Hepatocyte (in vitro differentiated cells): ENCODE results near the gene EEIG2. TPM values are rescaled to one million over a fixed set of nuclear protein-coding genes. Genes with fewer than 3 reads are reported as not detected.

ENCODE experiments used
- DNase-seq: peaks from one replicate; pipeline ENCODE4 v3.0.0-alpha.2; 2016; ENCODE audit warnings: low spot score
- H2AFZ ChIP-seq: fragments of 200-600 bp; sonication (generic); 2 replicates; pipeline ENCODE4 v1.6.0; 2016; ENCODE audit warnings: antibody characterized with exemption, mild to moderate bottlenecking
- H3K27ac ChIP-seq: fragments of 200-600 bp; sonication (generic); 2 replicates; pipeline ENCODE4 v1.5.1; 2016; ENCODE audit warnings: mild to moderate bottlenecking
- H3K27me3 ChIP-seq: fragments of 200-600 bp; sonication (generic); 2 replicates; pipeline ENCODE4 v1.6.1; 2016
- H3K36me3 ChIP-seq: fragments of 200-600 bp; sonication (generic); replicated peaks from 2 replicates; pipeline ENCODE4 v1.5.1; 2016; ENCODE audit warnings: low read depth; ENCODE audit not compliant: insufficient read depth
- H3K4me1 ChIP-seq: fragments of 200-600 bp; sonication (generic); 2 replicates; pipeline ENCODE4 v1.5.1; 2016; ENCODE audit warnings: mild to moderate bottlenecking, moderate library complexity; ENCODE audit not compliant: insufficient read depth
- H3K4me2 ChIP-seq: fragments of 200-600 bp; sonication (generic); 2 replicates; pipeline ENCODE4 v1.6.0; 2016
- H3K4me3 ChIP-seq: fragments of 200-600 bp; sonication (generic); 2 replicates; pipeline ENCODE4 v1.5.1; 2016; ENCODE audit warnings: mild to moderate bottlenecking
- H3K79me2 ChIP-seq: fragments of 200-600 bp; sonication (generic); 2 replicates; pipeline ENCODE4 v1.6.0; 2017; ENCODE audit warnings: mild to moderate bottlenecking
- H3K9me2 ChIP-seq: fragments of 200-600 bp; sonication (generic); replicated peaks from 2 replicates; pipeline ENCODE4 v1.6.0; 2017; ENCODE audit warnings: mild to moderate bottlenecking; ENCODE audit not compliant: insufficient read depth
- H3K9me3 ChIP-seq: fragments of 200-600 bp; sonication (generic); 2 replicates; pipeline ENCODE4 v1.5.1; 2016; ENCODE audit warnings: low read depth, mild to moderate bottlenecking
- H4K20me1 ChIP-seq: fragments of 200-600 bp; sonication (generic); 2 replicates; pipeline ENCODE4 v1.6.0; 2016; ENCODE audit warnings: mild to moderate bottlenecking; ENCODE audit not compliant: insufficient read depth, poor library complexity, severe bottlenecking
- CTCF ChIP-seq: fragments of 200-600 bp; sonication (generic); IDR thresholded peaks from 2 replicates; pipeline ENCODE4 v1.5.1; 2016; ENCODE audit warnings: antibody characterized with exemption, mild to moderate bottlenecking; ENCODE audit not compliant: poor library complexity
- EZH2 ChIP-seq: fragments of 200-600 bp; sonication (generic); IDR thresholded peaks from 2 replicates; pipeline ENCODE4 v1.6.1; 2016; ENCODE audit warnings: antibody characterized with exemption, mild to moderate bottlenecking, borderline replicate concordance
- EZH2phosphoT487 ChIP-seq: fragments of 200-600 bp; sonication (generic); IDR thresholded peaks from one replicate; pipeline ENCODE4 v1.6.1; 2018; ENCODE audit warnings: antibody characterized with exemption, mild to moderate bottlenecking, low read depth, moderate library complexity; ENCODE audit not compliant: unreplicated experiment, severe bottlenecking
- WGBS: methylation state at CpG from one replicate; pipeline ENCODE4 v1.1.6; 2016; ENCODE audit warnings: low lambda C conversion rate; ENCODE audit errors: missing lambda C conversion rate; 5-methylcytosine and 5-hydroxymethylcytosine counted together
- polyA plus RNA-seq: library from polyadenylated mRNA; unstranded; fragments of >200 nt; fragmentation: Nextera tagmentation; extraction: Ambion mirVana; gene quantifications from 2 replicates; pipeline ENCODE4 v1.2.1, GENCODE V29; 2016
- total RNA-seq: library from RNA; depleted of rRNA; stranded (reverse); fragments of >200 nt; gene quantifications from 2 replicates; pipeline ENCODE4 v1.2.3, GENCODE V29; 2014

EEIG2 gene
- total and polyA plus RNA-seq, 2 experiments from 2014 or later: 5.1 to 16.0 TPM

GRCh38 chr1:108595507-108595906, 35.6 kb downstream of the EEIG2 start:
- peak; percentile 62 for DNase-seq
- WGBS: 33% methylated on average over 1 of the region's 2 CpGs
- Histone ChIP-seq H4K20me1 (no peaks in the 10 kb centered on the region), H3K36me3 (no peaks in the 10 kb centered on the region), H3K4me3 (no peak overlapping the region), H3K4me2 (peak overlapping the region; percentile 35), H3K9me2 (no peaks in the 10 kb centered on the region), H3K79me2 (peaks cover 8% of the 10 kb centered on the region), H3K27ac (peak overlapping the region; percentile 62), H2AFZ (no peak overlapping the region), H3K27me3 (no peaks in the 10 kb centered on the region), H3K4me1 (peaks cover 20% of the 10 kb centered on the region), H3K9me3 (no peaks in the 10 kb centered on the region)
- no peak for TF ChIP-seq CTCF
- TF ChIP-seq EZH2: no peak
- TF ChIP-seq EZH2phosphoT487: no peak

GRCh38 chr1:108597041-108597440, 37.1 kb downstream of the EEIG2 start:
- Histone ChIP-seq H4K20me1 (no peaks in the 10 kb centered on the region), H3K27ac (no peak overlapping the region), H3K4me2 (no peak overlapping the region), H3K9me3 (no peaks in the 10 kb centered on the region), H3K27me3 (no peaks in the 10 kb centered on the region), H2AFZ (no peak overlapping the region), H3K36me3 (no peaks in the 10 kb centered on the region), H3K79me2 (peaks cover 5% of the 10 kb centered on the region), H3K4me1 (peaks cover 12% of the 10 kb centered on the region), H3K9me2 (no peaks in the 10 kb centered on the region), H3K4me3 (no peak overlapping the region)
- no peak for DNase-seq
- TF ChIP-seq EZH2: no peak
- no peak for TF ChIP-seq CTCF
- no peak for TF ChIP-seq EZH2phosphoT487

- Histone ChIP-seq H3K4me3 (no peak overlapping the region), H2AFZ (no peak overlapping the region), H3K27me3 (no peaks in the 10 kb centered on the region), H3K36me3 (no peaks in the 10 kb centered on the region), H3K27ac (peak overlapping the region; percentile 63), H3K9me2 (no peaks in the 10 kb centered on the region), H3K79me2 (peaks cover 4% of the 10 kb centered on the region), H4K20me1 (no peaks in the 10 kb centered on the region), H3K9me3 (no peaks in the 10 kb centered on the region), H3K4me2 (no peak overlapping the region), H3K4me1 (peaks cover 12% of the 10 kb centered on the region)
- DNase-seq: no peak
- 74% methylated on average over 1 of the region's 1 CpG for WGBS
- no peak for TF ChIP-seq EZH2
- TF ChIP-seq EZH2phosphoT487: no peak
- no peak for TF ChIP-seq CTCF
These were observed 38.4 kb downstream of the EEIG2 start for GRCh38 chr1:108598340-108598739.

GRCh38 chr1:108600504-108600903, 40.6 kb downstream of the EEIG2 start:
- H3K4me2 ChIP-seq: no peak overlapping the region
- no peak for DNase-seq
- peaks cover 12% of the 10 kb centered on the region for H3K4me1 ChIP-seq
- no peaks in the 10 kb centered on the region for H3K27me3 ChIP-seq
- no peak for TF ChIP-seq CTCF
- no peak for TF ChIP-seq EZH2phosphoT487
- no peak for TF ChIP-seq EZH2
- H3K79me2 ChIP-seq: peaks cover 2% of the 10 kb centered on the region
- H2AFZ ChIP-seq: no peak overlapping the region
- no peak overlapping the region for H3K4me3 ChIP-seq
- H3K9me3 ChIP-seq: no peaks in the 10 kb centered on the region
- no peak overlapping the region for H3K27ac ChIP-seq
- WGBS: 73% methylated on average over 4 of the region's 4 CpGs
- no peaks in the 10 kb centered on the region for H3K36me3 ChIP-seq
- no peaks in the 10 kb centered on the region for H3K9me2 ChIP-seq
- H4K20me1 ChIP-seq: no peaks in the 10 kb centered on the region
